HG03342 (cell line): ENCODE results near the gene S100PBP.
A peak's percentile ranks its signal among the peaks of the same experiment; 100 is the strongest.
"Not testable (repeated sequence)": the region's sequence is repeated elsewhere in the genome, so short reads cannot be mapped to it uniquely, and the experiment has no call there.

Experiments
- ATAC-seq: cut with Tn5 transposase; IDR thresholded peaks from one replicate; pipeline ENCODE4 v1.9.1; 2021; ENCODE audit warnings: mild to moderate bottlenecking, moderate library complexity; ENCODE audit not compliant: unreplicated experiment

S100PBP gene

GRCh38 chr1:32784817-32785216, 32.6 kb upstream of the S100PBP start:
- ATAC-seq, result no peak

DNA sequence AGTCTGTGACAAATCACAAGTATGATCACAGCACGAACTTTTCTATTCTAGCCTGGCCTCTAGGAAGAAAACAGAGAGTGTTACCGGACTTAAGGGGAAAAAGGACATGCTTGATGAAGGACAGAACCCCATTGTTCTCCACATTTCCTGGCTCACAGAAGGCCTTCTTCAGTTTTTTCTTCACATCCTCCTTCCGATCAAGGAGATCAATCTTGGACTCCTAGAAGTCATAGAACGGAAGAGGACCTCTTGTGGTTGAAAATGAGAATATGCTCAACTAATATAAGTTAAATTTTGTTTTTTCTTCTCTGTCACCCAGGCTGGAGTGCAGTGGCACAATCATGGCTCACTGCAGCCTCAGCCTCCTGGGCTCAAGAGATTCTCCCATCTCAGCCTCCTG, 30.6 kb upstream of the S100PBP start:
- ATAC-seq, result no peak

DNA sequence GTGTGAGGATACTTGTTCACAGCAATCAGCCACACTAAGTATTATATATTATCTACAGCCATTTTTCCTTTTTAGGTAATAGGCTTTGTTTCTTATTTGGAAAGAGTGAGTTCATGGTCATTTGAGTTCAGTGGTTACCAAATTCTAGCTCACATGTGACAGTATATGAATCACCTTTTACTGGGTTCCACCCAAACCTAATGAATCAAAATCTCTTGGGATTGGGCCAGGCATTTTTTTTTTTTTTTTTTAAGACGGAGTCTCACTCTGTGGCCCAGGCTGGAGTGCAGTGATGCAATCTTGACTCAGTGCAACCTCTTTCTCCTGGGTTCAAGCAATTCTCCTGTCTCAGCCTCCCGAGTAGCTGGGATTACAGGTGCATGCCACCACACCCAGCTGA, 28.1 kb upstream of the S100PBP start:
- ATAC-seq, result not testable (repeated sequence)

DNA sequence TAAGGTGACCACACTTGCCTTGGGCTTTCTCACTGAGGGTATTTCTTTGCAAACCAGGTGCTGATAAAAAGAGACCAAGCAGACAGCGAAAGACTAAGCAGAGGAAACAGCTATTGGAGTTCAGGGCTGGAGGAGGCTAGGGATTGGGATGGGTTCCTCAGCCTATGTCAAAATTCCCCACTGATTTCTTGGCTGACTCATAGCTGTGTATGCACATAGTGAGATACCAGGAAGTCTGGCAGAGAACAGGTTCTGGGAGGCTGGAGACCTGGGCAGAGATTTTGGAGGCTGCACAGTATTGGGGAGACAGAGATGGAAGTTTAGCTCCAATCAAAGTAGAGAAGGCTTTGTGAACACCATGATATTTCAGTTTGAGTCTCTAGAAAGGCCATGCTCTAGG, 25.6 kb upstream of the S100PBP start:
- no peak for ATAC-seq

- not testable (repeated sequence) for ATAC-seq
Measured at GRCh38 chr1:32795763-32796162, 21.7 kb upstream of the S100PBP start.

- no peak for ATAC-seq
Measured at GRCh38 chr1:32797456-32797855, 20.0 kb upstream of the S100PBP start.

GRCh38 chr1:32798191-32798590, 19.3 kb upstream of the S100PBP start:
- ATAC-seq, result no peak

DNA sequence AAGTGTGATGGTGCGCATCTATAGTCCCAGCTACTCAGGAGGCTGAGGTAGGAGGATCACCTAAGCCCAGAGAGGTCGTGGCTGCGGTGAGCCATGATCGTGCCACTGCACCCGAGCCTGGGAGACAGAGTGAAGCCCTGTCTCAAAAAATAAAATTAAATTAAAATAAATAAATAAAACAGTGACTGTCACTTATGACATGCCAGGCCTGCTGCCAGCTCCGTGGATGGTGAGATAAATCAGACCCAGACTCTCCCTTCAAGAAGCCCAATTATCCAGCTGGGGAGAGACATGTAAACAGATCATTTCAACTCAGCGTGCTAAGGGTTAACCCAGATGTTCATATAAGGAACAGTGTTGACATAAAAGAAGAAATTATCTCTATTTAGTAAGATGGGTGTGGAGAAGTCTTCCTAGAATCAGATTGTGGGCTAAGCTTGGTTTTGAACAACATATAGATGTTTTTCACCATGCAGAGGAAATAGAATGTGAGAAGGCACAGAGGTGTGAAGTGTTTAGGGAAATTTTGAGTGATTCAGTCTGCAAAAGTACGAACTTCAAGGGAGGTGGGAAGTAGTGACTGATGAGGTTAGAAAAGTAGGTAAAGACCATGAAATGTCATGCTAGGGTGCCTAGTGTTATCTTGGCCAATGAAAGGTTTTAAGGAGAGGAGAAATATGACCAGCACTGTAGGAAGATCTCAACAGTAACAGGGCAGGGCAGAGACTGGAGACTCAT, 18.6 kb upstream of the S100PBP start:
- ATAC-seq, result no peak

- no peak for ATAC-seq
Measured at GRCh38 chr1:32801096-32801715, 16.2 kb upstream of the S100PBP start.

DNA sequence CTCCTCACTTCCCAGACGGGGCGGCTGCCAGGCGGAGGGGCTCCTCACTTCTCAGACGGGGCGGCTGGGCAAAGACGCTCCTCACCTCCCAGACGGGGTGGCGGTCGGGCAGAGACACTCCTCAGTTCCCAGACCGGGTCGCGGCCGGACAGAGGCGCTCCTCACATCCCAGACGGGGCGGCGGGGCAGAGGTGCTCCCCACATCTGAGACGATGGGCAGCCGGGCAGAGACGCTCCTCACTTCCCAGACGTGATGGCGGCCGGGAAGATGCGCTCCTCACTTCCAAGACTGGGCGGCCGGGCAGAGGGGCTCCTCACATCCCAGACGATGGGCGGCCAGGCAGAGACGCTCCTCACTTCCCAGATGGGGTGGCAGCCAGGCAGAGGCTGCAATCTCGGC, 13.0 kb upstream of the S100PBP start:
- ATAC-seq, result not testable (repeated sequence)

DNA sequence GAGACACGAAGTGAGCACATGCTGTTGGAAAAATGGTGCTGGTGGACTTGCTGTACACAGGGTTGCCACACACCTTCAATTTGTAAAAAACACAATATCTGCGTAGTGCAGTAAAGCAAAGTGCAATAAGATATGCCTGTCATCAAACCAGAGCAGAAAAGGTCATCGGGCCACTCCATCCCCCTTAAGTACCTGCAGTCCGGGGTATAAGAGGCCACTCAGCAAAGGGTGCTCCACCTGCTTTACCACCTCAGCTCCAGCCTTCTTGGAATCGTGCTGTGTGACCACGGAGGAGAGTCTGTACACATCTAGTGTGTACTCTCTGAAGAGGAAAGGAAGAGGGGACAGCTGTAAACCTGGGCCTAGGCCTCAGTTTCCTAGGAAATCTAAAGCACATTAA, 11.2 kb upstream of the S100PBP start:
- no peak for ATAC-seq

GRCh38 chr1:32806910-32807523, 10.4 kb upstream of the S100PBP start:
- no peak for ATAC-seq

GRCh38 chr1:32808580-32808979, 8.9 kb upstream of the S100PBP start:
- no peak for ATAC-seq

DNA sequence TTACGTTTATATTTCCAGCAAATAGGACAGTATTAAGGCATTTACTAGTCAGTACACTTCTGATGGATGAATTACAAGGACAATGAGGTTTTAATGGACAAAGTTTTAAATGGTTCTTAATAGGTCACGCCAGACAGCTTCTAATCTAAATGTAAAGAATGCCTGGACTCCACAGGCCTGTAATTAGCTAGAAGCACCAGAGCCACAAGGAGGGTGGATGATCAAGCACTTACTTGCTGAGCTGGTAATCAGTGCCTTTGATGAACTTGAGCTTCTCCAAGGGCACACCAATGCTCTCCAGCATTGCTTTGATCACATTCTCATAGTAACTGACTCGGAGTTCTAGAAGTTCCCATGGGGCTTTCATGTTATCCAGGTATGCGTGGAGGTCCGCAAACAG, 7.1 kb upstream of the S100PBP start:
- no peak for ATAC-seq

DNA sequence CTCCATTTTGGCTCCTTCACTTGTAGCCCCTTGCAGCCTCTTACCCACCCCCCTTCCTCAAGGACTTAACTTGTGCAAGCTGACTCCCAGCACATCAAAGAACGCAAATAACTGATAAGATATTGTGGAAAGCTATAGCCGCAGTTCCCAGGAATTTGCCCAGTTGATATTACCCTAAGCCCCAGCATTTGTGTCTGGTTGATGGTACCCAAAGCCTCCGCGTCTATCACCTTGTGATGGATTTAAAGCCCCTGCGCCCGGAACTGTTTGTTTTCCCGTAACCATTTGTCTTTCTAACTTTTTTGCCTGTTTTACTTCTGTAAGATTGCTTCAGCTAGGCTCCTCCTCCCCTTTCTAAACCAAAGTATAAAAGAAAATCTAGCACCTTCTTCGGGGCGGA, 6.2 kb upstream of the S100PBP start:
- no peak for ATAC-seq

- ATAC-seq, result no peak
Measured at GRCh38 chr1:32811917-32812316, 5.5 kb upstream of the S100PBP start.

DNA sequence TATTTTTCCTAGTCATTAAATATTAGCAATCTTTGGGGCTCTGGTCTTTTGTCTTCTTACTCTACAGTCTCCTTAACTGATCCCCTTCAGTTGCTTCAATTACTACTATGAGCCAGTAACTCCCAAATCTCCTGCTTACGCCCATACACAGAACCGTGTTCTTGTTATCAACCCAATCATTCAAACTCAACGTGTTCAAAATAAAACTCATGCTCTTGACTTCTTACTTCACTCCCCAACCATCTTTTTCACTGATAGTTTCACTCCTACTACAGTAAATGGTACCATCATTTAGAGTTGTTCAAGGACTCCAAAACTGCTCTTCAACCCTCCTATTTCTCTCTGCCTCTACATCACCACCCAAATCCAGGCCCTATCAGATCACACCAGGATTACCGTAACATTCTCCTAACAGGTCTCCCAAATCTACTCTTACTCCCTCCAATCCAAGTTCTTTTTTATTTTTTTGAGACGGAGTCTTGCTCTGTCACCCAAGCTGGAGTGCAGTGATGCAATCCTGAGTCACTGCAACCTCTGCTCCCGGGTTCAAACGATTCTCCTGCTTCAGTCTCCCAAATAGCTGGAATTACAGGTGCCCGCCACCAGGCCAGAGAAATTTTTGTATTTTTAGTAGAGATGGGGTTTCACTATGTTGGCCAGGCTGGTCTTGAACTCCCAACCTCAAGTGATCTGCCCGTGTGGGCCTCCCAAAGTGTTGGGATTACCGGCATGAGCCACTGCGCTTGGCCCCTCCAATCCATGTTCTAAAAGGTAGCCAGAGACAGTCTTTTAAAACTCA, 3.3 kb upstream of the S100PBP start:
- ATAC-seq, result no peak

- ATAC-seq, result peak; percentile 12
Measured at GRCh38 chr1:32816676-32817158, 736 bp upstream of the S100PBP start.

DNA sequence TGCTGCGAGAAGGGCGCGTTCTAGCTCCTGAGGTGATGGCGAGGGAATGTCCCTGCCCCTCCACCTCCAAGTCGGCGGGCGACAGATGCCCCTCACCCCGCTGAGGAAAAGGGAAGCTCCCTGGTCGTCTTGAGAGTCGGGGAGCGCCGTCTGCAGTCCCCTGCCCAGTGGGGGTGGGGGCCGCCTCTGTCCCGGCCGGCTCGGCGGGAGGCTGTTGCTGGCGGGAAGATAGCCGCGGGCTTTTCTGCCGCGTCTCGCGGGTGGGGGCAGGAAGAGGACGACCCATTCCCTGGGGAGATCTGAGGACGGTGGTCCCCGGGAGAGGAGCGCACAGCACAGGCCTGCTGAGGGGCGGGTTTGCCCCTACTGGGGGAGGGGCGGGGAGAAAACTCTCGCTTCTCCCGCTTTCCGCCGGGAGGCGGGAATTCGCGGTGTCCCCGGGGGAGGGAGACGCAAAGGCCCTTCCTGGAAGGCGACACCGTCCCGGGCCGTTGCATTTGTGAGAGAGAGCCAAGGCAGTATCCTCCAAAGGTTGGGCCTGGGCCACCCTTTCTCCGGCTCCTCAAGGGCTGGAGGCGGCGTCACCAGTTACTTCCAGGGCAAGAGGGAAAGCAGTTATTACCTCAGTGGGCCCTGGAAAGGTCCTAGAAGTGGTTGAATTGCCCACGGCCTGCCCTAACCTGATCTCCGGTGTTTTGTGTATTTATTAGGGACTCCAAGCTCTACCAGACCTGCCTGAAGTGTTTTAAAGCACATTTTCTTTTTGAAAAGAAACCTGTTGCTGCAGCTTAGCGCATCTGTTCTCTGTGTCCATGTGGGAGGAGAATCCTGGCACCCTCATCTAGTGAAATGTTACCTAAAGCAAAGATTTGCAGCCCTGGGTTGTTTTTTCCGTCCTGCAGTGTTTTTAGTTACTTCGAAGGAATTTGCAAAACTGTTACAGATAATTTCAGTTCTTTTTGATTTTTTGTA, 648 bp downstream of the S100PBP start:
- peak; percentile 13 for ATAC-seq
